BJ (cell line): ENCODE data around the gene KHK. TPM values are rescaled to one million over a fixed set of nuclear protein-coding genes. Genes with fewer than 3 reads are reported as not detected.

Source experiments
- CTCF ChIA-PET: fragments of 350-600 bp; formaldehyde crosslinking; extraction: SDS; loops from one replicate; lab custom pipeline; 2021; ENCODE audit warnings: antibody characterized with exemption, inconsistent platforms; lab: Yijun Ruan, JAX
- POLR2A ChIA-PET: fragments of 300-600 bp; sonication (Branson Sonifier 250); formaldehyde crosslinking; extraction: SDS; loops from one replicate; lab custom pipeline; 2021; ENCODE audit warnings: antibody characterized with exemption; lab: Charles Lee
- DNase-seq: peaks from one replicate; pipeline ENCODE4 v3.0.0-alpha.2; 2011; ENCODE audit warnings: low read depth
- H3K27me3 ChIP-seq: 2 replicates; pipeline ENCODE4 v1.6.0; 2011; ENCODE audit warnings: low read length; ENCODE audit not compliant: control insufficient read depth, insufficient read depth
- H3K36me3 ChIP-seq: 2 replicates; pipeline ENCODE4 v1.5.1; 2011; ENCODE audit warnings: low read length; ENCODE audit not compliant: control insufficient read depth, insufficient read depth
- H3K4me3 ChIP-seq: 2 replicates; pipeline ENCODE4 v1.5.1; 2011; ENCODE audit warnings: low read depth, mild to moderate bottlenecking, control low read depth, low read length
- CTCF ChIP-seq: IDR thresholded peaks from 2 replicates; pipeline ENCODE4 v1.5.1; 2011; ENCODE audit warnings: low read depth, mild to moderate bottlenecking, control low read depth, inconsistent platforms, low read length, moderate library complexity; ENCODE audit not compliant: insufficient read depth
- polyA plus RNA-seq: library from polyadenylated mRNA; depleted of rRNA; stranded (reverse); fragments of >200 nt; gene quantifications from 2 replicates; pipeline ENCODE4 v1.2.3, GENCODE V29; 2011

KHK gene
- polyA plus RNA-seq, 1 experiment, result 0.43 TPM

DNA sequence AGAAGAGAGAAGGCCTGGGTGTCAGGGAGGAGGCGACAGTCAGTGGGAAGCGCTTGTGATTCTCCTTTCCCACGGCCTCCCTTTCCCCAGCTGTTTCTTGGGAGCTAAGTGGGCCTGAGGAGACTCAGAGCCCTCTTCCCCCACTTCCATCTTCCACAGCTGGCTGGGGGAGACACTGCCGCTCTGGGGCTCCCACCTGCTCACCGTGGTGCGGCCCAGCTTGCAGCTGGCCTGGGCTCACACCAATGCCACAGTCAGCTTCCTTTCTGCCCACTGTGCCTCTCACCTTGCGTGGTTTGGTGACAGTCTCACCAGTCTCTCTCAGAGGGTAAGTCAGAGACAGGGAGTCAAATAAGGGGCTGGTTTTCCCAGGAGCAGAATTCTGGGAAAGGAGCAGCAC is 46.7 kb upstream of the KHK start:
- TF ChIP-seq CTCF, result no peak
- CTCF ChIA-PET, result interaction anchor here (0.6 to 1.5 kb wide), 5 partner anchors 10 to 326 kb away, joined by 3 to 9 read pairs (median 3); partner anchors contain the start of genes AGBL5, EMILIN1 and KHK
- POLR2A ChIA-PET, result no interaction called here
- DNase-seq, result no peak
- H3K4me3 ChIP-seq, result no peak overlapping the region
- H3K27me3 ChIP-seq, result no peaks in the 10 kb centered on the region
- peaks cover 60% of the 10 kb centered on the region for H3K36me3 ChIP-seq

GRCh38 chr2:27040282-27040681 is 46.3 kb upstream of the KHK start:
- TF ChIP-seq CTCF, result no peak
- DNase-seq, result no peak
- Histone ChIP-seq H3K36me3 (peaks cover 56% of the 10 kb centered on the region), H3K27me3 (no peaks in the 10 kb centered on the region), H3K4me3 (no peak overlapping the region)
- ChIA-PET POLR2A (no interaction called here), CTCF (interaction anchor here (0.6 to 2.8 kb wide), 6 partner anchors 10 to 326 kb away, joined by 3 to 9 read pairs (median 3); partner anchors contain the start of genes EMILIN1 and KHK)

GRCh38 chr2:27041752-27042151 is 44.8 kb upstream of the KHK start:
- DNase-seq, result no peak
- ChIA-PET CTCF (interaction anchor here (0.6 to 2.8 kb wide), 3 partner anchors 9 to 80 kb away, joined by 3 to 7 read pairs (median 7); partner anchors contain the start of gene AGBL5), POLR2A (no interaction called here)
- Histone ChIP-seq H3K27me3 (no peaks in the 10 kb centered on the region), H3K36me3 (peaks cover 43% of the 10 kb centered on the region), H3K4me3 (no peak overlapping the region)
- no peak for TF ChIP-seq CTCF

GRCh38 chr2:27042159-27042661 is 44.4 kb upstream of the KHK start:
- Histone ChIP-seq H3K36me3 (peaks cover 39% of the 10 kb centered on the region), H3K4me3 (no peak overlapping the region), H3K27me3 (no peaks in the 10 kb centered on the region)
- ChIA-PET POLR2A (interaction anchor here (0.6 kb wide), 1 partner anchor 359 kb away, joined by 3 read pairs; no protein-coding TSS in a partner anchor), CTCF (interaction anchor here (0.9 to 2.8 kb wide), 4 partner anchors 9 to 41 kb away, joined by 3 to 11 read pairs (median 7); partner anchors contain the start of gene AGBL5)
- no peak for TF ChIP-seq CTCF
- no peak for DNase-seq

- Histone ChIP-seq H3K4me3 (no peak overlapping the region), H3K36me3 (peaks cover 31% of the 10 kb centered on the region), H3K27me3 (no peaks in the 10 kb centered on the region)
- TF ChIP-seq CTCF, result no peak
- no peak for DNase-seq
- POLR2A ChIA-PET, result interaction anchor here (0.6 kb wide), 1 partner anchor 358 kb away, joined by 3 read pairs; no protein-coding TSS in a partner anchor
- CTCF ChIA-PET, result interaction anchor here (0.9 to 2.8 kb wide), 4 partner anchors 8 to 40 kb away, joined by 3 to 11 read pairs (median 7); partner anchors contain the start of gene AGBL5
Observed at GRCh38 chr2:27042985-27043634, 43.5 kb upstream of the KHK start.
